Raji (cell line): ENCODE data around the gene CEP131.

Experiments used
- POLR2A ChIP-seq: IDR thresholded peaks from 2 replicates; pipeline ENCODE4 v1.6.1; 2011; ENCODE audit warnings: low read depth, low read length, control low read depth; ENCODE audit not compliant: insufficient read depth

CEP131 gene

DNA sequence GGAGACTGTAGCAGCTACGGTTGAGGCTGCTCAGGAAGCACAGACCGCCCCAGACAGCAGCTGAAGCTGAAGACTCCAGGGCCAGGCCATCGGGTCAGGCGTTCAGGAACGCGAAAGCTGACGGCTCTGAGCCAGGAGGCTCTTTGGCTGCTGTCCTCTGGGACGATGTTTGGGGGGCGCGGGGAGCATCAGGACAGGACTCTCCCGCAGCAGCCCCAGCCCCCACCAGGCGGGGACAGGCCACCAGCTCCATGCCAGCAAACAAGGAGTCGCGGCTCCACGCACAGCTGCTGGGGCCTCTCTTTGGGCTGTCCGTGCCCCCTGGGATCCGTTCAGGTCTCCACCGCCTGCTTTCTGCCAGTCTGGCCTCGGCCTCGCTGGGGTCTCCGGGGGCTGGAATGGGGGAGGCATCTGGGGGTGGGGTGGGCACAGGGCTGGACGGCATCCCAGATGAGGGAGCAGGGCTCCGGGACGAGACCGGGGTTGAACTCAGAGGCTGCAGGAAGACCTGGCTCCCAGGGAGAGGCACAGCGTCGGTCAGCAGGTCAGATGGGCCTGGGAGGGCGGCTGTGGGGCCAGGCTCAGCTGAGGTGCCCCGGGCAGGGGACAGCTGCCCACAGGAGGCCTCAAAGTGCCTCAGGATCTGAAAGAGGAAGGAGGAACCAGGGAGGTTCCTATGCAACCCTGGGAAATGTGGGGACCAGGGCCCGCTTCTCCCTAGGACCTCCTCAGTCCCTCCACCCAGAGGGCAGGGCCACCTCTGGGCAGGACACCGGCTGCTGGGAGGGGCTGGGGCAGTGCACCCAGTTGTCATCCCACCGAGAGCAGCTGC, 6.3 kb upstream of the CEP131 start:
- no peak for TF ChIP-seq POLR2A

DNA sequence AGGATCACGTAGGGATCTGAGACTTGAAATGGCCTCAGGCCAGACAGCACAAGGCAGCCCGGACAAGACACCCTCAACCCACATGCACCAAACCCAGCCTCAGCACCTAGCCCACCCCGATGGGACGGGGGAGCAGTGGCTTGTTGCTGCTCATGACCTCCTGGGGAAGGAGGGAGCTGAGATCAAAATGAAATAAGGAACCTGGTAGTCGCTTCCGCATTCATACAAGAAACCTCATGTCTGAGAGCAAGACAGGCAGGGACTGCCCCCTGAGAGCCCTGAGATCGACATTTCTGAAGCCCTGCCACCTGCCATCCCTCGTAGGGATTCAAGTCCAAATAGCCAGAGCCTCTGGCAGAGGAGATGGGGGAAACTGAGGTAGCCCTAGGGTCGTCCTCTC, 5.7 kb upstream of the CEP131 start:
- no peak for TF ChIP-seq POLR2A

DNA sequence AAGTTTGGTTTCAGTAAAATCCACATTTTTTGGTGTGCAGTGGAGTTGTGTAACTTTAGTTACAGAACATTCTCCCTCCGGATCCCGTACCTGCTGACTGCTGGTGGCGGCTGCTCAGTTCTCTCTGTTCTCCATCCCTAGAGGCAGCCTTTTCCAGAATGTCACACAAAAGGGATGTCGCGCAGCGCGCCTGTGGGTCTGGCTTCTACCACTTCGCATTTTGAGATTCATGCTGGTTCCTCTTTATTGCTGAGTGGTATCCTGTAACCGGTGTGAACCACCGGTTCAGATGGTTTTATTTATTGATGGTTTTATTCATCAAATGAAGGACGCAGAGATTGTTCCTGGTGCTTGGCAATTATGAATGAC, 981 bp upstream of the CEP131 start:
- no peak for TF ChIP-seq POLR2A

DNA sequence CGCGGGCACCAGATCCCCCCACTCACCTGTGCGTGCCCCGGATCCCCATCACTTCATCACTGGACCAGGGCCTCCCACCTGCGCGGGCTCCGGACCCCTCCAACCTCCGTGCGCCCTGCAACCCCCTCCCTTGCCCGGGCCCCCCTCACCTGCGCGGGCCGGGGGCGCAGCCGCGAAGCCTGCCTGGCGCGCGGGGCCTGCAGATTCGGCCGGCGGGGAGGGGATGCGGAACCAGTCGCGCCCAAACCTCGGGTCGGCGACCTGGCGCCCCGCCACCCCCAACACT, 202 bp downstream of the CEP131 start:
- no peak for TF ChIP-seq POLR2A

DNA sequence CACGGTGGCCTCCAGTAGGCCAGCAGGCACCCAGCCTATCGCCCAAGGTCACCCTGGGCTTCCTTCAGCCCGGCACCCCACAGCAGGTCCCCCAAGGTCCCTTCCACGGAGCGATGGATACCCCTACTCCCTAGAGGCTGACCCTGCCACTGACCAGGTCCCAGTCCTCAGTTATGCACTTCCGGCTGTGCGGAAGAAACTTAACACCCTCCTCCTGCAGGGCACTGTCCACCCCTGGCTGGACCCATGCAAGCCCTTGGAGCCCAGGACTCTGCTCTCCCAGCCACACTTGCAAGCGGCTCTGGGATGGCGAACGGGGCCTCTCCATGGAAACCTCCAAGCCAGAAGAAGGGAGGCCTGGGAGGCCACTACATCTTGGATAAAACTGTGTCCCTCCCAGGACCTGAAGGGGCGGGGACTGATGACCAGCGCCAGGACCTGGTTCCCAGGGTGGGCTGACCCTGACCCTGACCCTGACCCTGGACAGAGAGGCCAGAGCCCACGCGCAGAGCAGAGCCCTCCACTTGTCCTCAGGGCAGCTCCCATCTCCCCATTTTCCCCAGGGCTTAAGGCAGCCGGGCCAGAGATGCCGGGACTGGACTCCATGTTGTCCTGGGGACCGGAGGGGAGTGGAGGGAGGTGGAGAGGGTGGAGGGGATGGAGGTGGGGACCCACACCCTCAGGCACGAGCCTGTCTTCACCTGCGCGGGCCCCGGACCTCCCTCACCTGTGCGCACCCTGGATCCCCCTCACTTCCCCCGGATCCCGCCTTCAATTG, 734 bp downstream of the CEP131 start:
- no peak for TF ChIP-seq POLR2A

DNA sequence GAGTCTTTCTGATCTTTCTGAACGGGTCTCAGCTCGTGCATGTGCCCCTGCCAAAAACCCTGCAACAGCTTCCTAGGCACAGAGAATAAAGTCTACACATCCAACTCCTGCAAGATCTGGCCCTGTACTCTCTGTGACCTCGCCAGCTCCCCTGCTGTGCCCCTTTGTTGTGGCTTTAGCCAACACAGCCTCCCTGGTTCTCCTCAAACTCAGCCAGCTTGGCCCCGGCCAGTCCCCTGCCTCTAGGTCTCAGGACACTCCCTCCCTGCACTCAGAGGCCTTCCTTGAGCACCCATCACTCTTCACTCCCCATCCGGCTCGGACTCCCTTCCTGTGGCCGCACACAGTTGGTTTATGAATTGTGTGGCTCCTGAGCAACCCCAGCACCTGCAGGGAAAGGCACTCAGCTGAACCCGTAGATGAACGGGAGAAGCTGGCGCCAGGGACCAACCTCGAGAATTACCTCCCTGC, 1.4 kb downstream of the CEP131 start:
- no peak for TF ChIP-seq POLR2A

DNA sequence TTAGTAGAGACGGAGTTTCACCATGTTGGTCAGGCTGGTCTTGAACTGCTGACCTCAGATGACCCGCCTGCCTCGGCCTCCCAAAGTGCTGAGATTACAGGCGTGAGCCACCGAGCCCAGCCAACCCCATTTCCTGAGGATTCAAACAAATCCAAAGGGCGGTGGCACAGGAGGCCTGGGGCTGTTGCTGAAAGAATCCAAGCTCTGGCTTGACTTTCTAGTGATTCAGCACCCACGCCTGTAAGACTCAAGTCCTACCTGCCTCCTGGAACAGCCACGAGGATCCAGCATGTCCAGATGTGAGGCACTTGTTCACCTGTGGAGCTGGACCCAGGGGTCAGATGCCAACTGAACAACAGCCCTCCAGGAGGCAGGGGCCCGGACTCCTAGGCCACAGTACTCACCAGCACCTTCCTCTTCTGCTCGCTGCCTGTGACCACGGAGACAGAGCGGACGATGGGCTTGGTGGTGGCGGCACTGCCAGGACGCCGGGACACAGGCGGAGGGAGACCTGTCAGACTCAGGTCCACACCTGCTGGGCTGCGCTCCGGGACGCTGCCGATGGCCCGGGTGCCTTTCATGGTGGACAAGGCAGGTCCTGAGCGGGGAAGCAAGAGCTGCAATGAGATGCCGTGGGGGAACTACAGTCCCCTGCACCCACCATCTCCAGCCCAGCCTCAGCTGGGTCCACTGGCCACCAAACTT, 3.1 kb downstream of the CEP131 start:
- no peak for TF ChIP-seq POLR2A

DNA sequence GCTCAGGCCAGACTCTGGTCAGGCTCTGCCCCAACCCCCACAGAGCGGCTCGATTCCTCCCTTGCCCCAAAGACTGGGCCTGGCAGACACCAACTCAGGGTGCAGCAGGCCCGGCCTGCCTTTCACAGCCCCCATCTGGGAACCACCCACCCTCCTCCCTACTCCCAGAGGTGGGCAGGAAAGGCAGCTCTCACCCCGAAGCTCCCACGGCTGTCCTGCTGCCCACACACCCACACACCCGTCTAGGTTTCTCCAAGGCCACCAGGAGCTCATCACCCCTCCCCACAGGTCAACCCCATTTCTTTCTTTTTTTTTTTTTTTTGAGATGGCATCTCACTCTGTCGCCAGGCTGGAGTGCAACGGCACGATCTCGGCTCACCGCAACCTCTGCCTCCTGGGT, 3.8 kb downstream of the CEP131 start:
- TF ChIP-seq POLR2A = no peak

DNA sequence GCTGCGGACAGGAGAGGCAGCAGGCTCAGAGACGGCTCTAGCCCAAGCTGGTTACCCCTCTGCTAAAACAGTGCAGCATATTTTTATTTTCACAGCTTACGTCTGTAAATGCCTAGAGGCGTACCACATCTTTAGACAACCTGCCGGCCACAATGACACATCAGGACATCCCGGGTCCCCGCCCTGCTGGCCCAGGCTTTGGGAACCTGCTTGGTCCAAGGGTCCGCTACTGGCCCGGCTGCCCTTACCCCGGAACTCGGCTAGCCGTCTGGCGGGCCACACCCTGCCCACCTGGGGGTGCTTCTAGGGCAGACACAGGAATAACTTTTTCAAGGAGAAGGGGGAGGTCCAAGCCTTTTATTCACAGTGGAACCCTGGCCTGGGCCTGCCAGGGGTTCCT, 4.3 kb downstream of the CEP131 start:
- no peak for TF ChIP-seq POLR2A

DNA sequence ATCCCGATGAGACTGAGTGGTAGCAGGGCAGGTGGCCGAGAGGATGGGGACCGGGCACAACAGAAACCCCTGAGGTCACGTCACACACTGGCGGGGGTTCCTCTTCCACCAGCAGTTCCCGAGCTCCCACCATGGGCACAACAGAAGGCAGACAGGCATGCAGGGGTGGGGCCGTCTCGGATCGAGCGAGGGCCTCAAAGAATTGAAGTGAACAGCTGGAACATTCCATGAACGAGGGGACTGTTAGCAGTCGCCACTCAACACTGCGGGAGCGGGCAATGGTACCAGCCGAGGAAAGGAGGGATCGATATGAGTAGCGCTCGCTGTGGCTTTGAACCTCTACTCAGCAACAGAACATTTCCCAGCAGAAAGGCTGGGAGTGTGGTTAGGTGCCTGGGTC, 5.3 kb downstream of the CEP131 start:
- TF ChIP-seq POLR2A = no peak

DNA sequence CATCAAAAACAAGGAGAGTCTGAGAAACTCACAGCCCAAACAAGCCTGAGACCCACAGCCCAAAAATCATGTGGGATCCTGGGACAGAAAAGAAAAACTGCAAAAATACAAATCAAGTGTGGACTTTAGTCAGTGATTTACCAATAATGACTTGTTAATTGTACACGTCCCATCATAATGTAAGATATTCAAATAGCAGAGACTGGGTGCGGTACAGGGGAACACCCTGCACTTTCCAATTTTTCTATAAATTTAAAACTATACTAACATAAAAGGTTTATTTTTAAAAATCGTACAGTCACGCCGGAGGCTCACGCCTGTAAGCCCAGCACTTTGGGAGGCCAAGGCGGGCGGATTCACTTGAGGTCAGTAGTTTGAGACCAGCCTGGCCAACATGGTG, 8.8 kb downstream of the CEP131 start:
- TF ChIP-seq POLR2A = no peak

DNA sequence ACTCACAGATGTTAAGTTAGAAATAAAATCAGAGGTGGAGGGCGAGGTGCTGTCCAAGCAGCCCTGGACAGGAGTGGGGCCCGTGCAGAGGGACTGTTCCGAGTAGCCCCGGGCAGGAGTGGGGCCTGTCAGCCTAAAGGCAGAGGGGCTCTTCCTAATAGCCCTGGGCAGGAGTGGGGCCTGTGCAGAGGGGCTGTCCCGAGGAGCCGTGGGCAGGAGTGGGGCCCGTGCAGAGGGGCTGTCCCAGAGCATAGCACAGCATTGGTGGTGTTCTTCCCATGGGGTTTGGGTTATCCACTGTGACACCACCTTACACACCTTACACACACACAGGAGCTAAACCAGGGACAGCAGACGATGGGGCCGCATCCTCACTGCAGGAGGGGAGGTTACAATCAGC, 10.4 kb downstream of the CEP131 start:
- TF ChIP-seq POLR2A = no peak

DNA sequence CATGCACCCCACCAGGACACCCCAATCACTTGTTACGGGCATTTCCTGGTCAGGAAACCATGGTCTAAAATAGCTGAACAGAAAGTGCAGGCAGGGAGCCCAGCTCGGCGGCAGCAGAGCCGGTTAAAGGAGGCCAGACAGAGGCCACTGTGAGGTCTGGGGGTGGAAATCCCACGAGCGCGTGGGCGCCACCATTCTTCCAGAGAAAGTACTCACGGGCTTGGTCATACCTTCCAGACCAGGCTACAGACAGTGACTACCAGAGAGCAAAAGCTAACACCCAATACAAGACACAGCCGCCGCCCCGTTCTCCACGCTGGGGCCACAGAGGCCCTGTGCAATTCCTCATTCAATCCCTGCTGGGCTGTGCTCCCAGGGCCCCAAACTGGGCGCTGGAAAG, 11.9 kb downstream of the CEP131 start:
- TF ChIP-seq POLR2A = no peak

DNA sequence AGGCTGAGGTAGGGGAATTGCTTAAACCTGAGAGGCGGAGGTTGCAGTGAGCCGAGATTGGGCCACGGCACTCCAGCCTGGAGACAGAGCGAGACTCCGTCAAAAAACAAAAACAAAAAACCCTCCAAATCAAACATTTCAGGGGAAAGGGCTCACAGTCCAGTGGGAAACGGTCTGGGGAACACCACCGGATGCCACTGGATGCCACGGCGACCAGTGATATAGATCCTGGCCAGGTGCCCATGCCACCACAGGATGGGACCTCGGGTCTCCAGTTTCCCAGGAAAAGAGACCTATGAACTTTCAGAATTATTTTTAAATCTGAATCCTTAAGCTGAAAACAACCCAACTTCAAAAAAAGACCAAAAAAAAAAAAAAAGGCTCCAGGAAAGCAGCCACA, 12.3 kb downstream of the CEP131 start:
- TF ChIP-seq POLR2A = no peak

DNA sequence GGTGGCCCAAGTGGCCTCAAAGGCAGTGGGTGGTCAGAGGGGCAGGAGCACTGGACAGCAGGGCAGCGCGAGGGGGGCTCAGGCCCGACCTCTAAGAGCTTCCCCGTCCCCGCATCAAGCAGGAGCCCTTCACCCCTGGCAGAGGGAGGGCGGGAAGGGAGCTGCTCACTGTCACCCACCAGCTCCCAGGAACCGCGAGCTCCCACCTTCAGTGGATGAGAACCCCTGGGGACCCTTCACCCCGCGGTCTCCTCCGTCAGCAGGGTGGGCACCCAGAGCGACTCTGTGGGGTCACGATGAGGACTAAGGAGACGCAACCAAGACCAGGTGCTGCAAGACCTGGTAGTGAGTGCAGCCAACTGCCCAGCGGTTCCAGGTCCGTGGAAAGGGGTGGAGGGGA, 13.6 kb downstream of the CEP131 start:
- no peak for TF ChIP-seq POLR2A

DNA sequence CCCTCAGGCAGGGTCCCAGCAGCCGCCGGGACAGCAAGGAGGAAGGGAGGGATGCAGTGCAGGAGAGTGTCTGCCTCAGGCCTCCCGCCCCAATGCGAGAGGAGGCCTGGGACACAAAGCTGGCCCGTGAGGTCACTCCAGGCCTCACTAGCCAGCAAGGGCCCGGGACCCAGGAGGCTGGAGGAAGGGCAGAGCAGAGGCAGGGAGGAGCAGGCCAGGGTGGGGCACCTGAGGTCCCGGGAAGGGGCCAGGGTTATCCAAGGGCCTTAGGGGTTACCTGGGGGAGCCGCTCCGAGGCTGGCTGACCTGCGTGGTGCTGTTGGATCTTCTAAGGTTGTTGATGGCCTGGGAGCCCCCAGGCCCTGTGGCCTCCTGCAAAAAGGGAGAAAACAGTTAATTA, 14.1 kb downstream of the CEP131 start:
- TF ChIP-seq POLR2A = no peak
